HEK293 (cell line): Measurements from ENCODE around the gene AATF.

Experiments
- ZNF112 ChIP-seq: fragments of 450-650 bp; formaldehyde crosslinking; IDR thresholded peaks from 2 replicates; pipeline ENCODE4 v1.5.0; 2017; ENCODE audit warnings: missing biosample characterization, missing genetic modification characterization
- TF ChIP-seq, protein P1 (sequence below): fragments of 450-650 bp; formaldehyde crosslinking; conservative IDR thresholded peaks from 2 replicates; pipeline ENCODE4 v1.5.1; 2016; ENCODE audit warnings: low read depth, missing biosample characterization, missing genetic modification characterization

GRCh38 chr17:36980280-36980761 is 31.6 kb downstream of the AATF start:
- TF ChIP-seq, protein P1, sequence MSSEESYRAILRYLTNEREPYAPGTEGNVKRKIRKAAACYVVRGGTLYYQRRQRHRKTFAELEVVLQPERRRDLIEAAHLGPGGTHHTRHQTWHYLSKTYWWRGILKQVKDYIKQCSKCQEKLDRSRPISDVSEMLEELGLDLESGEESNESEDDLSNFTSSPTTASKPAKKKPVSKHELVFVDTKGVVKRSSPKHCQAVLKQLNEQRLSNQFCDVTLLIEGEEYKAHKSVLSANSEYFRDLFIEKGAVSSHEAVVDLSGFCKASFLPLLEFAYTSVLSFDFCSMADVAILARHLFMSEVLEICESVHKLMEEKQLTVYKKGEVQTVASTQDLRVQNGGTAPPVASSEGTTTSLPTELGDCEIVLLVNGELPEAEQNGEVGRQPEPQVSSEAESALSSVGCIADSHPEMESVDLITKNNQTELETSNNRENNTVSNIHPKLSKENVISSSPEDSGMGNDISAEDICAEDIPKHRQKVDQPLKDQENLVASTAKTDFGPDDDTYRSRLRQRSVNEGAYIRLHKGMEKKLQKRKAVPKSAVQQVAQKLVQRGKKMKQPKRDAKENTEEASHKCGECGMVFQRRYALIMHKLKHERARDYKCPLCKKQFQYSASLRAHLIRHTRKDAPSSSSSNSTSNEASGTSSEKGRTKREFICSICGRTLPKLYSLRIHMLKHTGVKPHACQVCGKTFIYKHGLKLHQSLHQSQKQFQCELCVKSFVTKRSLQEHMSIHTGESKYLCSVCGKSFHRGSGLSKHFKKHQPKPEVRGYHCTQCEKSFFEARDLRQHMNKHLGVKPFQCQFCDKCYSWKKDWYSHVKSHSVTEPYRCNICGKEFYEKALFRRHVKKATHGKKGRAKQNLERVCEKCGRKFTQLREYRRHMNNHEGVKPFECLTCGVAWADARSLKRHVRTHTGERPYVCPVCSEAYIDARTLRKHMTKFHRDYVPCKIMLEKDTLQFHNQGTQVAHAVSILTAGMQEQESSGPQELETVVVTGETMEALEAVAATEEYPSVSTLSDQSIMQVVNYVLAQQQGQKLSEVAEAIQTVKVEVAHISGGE (tag by site-specific recombination): no peak
- TF ChIP-seq ZNF112: no peak
